Spleen (tissue), 11 donors: Measurements from ENCODE around the gene PGM5. TPM values are rescaled to one million over a fixed set of nuclear protein-coding genes. Genes with fewer than 3 reads are reported as not detected.
A peak's percentile ranks its signal among the peaks of the same experiment; 100 is the strongest.

ENCODE experiments used
- DNase-seq: peaks from one replicate; pipeline ENCODE4 v3.0.0-alpha.2; 2020
- H3K27ac ChIP-seq, 8 donors: fragments of 200-600 bp; sonication (generic) in 7 of 8; 1 replicate in 4 of 8; 2 replicates in 4 of 8; pipeline versions ENCODE4 v1.5.0 to v1.8.0; 2016 to 2021; ENCODE audit warnings: inconsistent platforms in 4 of 8, mild to moderate bottlenecking in 4 of 8, moderate library complexity in 1 of 8
- H3K27me3 ChIP-seq, 7 donors: fragments of 200-600 bp; sonication (generic) in 6 of 7; replicated peaks in 1 of 7; 1 replicate in 4 of 7; 2 replicates in 3 of 7; pipeline versions ENCODE4 v1.5.0 to v1.8.0; 2016 to 2021; ENCODE audit warnings: inconsistent platforms in 3 of 7, mild to moderate bottlenecking in 1 of 7
- H3K36me3 ChIP-seq, 6 donors: fragments of 200-600 bp; sonication (generic) in 5 of 6; 1 replicate in 4 of 6; 2 replicates in 2 of 6; pipeline versions ENCODE4 v1.5.0 to v1.8.0; 2016 to 2021; ENCODE audit warnings: inconsistent platforms in 2 of 6
- H3K4me1 ChIP-seq, 6 donors: fragments of 200-600 bp; sonication (generic) in 5 of 6; 1 replicate in 3 of 6; 2 replicates in 3 of 6; pipeline versions ENCODE4 v1.5.0 to v1.8.0; 2016 to 2021; ENCODE audit warnings: inconsistent platforms in 3 of 6
- H3K4me3 ChIP-seq, 8 donors: fragments of 200-600 bp; sonication (generic) in 7 of 8; 1 replicate in 4 of 8; 2 replicates in 4 of 8; pipeline versions ENCODE4 v1.5.0 to v1.8.0; 2016 to 2021; ENCODE audit warnings: inconsistent platforms in 4 of 8, mild to moderate bottlenecking in 4 of 8, moderate library complexity in 2 of 8
- H3K9me3 ChIP-seq, 8 donors: fragments of 200-600 bp; sonication (generic) in 7 of 8; 1 replicate in 4 of 8; 2 replicates in 4 of 8; pipeline versions ENCODE4 v1.5.0 to v1.8.0; 2016 to 2021; ENCODE audit warnings: inconsistent platforms in 4 of 8
- POLR2A ChIP-seq, 3 donors: fragments of 450-650 bp; IDR thresholded peaks; one replicate each; pipeline ENCODE4 v1.5.1; 2017; ENCODE audit warnings: antibody characterized with exemption in 3 of 3, mild to moderate bottlenecking in 1 of 3
- POLR2AphosphoS5 ChIP-seq, 3 donors: sonication (generic); formaldehyde crosslinking; IDR thresholded peaks; one replicate each; pipeline ENCODE4 v1.5.1; 2017; ENCODE audit warnings: antibody characterized with exemption in 3 of 3
- WGBS, 5 donors: extraction: QIAGEN DNeasy Blood & Tissue Kit in 3 of 5; methylation state at CpG; one replicate each; pipeline versions ENCODE4 v1.1.5 to v1.1.7; 2013 to 2018; 5-methylcytosine and 5-hydroxymethylcytosine counted together
- intact Hi-C: fragments of 100-400 bp; cut with DNase I; formaldehyde crosslinking; loops from one replicate; pipeline ENCODE4 v1.15.0; 2023; ENCODE audit warnings: low total_unique reads
- polyA plus RNA-seq, 3 donors: library from polyadenylated mRNA; stranded (reverse); fragments of 200-250 nt; gene quantifications; one replicate each; pipeline ENCODE4 v1.2.1, GENCODE V29; 2013
- total RNA-seq, 7 donors: library from RNA; depleted of rRNA in 3 of 7; stranded (reverse); fragments of >200 nt in 3 of 7; fragmentation: NEBNext Ultra II Directional in 4 of 7; extraction: Animal tissue kit (Norgen Biotek cat#: 25700) in 4 of 7; gene quantifications; one replicate each; pipeline versions ENCODE4 v1.1.0 to v1.2.1, GENCODE V29; 2016 to 2021
- TF ChIP-seq, protein P1 (sequence below), 11 experiments: fragments of 200-600 bp in 7 of 11; fragments of 450-650 bp in 4 of 11; sonication (generic) in 4 of 11; IDR thresholded peaks in 8 of 11; conservative IDR thresholded peaks in 3 of 11; 1 replicate in 7 of 11; 2 replicates in 4 of 11; pipeline versions ENCODE4 v1.4.0 to v1.8.0; 2016 to 2021; ENCODE audit warnings: antibody characterized with exemption in 11 of 11, inconsistent platforms in 4 of 11, mild to moderate bottlenecking in 1 of 11
- donor health status: healthy with polysubstance abuse.
- donor health status: DM: no; HTN: no; CAD: no; lungs with moderate emphysema.
- donor health status: DM: no; HTN: no; CAD: no.
- donor health status: Bipolar disorder and iron deficiency.
- donor health status: healthy.
- donor health status: DM: no; HTN: no; CAD: no.
- donor health status: DM: yes; HTN: yes; CAD: no.

Gene PGM5
- total and polyA plus RNA-seq, 10 donors = 3.2 to 26.1 (median 14.4) TPM

DNA sequence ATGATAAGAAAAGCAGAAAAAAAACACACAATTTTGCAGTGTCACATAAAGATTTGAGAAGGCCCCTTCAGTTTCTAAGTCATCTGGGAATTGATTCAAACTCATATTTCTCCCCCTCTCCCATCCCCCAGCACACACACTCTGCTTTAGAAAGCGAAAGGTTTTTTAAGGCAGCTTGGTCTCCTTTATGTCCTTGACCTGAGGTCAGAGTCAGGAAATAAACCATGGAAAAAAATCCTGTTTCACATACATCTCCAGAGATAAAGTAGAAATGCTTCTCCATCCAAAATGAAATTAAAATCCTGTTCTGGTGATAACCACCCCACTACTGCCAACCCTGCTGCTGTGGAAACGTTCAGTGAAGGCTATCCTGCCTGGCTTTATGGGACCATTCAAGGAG is 131.7 kb downstream of the PGM5 start:
- no peak for DNase-seq
- intact Hi-C loops = no loop called here
- peaks cover 0 to 23% (median 0%) of the 10 kb centered on the region in 6 donors for H3K36me3 ChIP-seq

DNA sequence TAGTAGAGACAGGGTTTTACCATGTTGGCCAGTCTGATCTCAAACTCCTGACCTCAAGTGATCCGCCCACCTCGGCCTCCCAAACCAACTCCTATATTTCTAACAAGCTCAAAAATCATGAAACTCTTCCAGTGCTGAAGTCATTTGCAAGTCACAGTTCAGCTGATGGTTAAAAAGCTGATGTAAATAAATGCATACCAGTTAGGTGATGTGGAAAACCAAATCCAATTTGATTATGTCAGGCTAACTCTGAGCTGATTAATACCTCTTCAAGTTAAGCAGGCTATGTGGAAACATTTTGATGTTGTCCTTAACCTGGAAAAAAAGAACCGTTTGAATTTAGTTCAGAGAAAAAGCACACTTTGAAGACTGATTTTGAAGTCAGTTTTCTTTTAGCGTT is 133.2 kb downstream of the PGM5 start:
- peaks cover 0 to 19% (median 0%) of the 10 kb centered on the region in 6 donors for H3K36me3 ChIP-seq
- WGBS, 5 donors = 85 to 92% (median 90%) methylated on average over 4 of the region's 4 CpGs

More for the DNA sequence above, 131.7 kb downstream of the PGM5 start:
- H3K4me1 ChIP-seq = peaks cover 0 to 11% (median 0%) of the 10 kb centered on the region in 6 donors
- H3K9me3 ChIP-seq = peaks cover 0 to 25% (median 16%) of the 10 kb centered on the region in 8 donors
- TF ChIP-seq POLR2A (IDR thresholded peaks at IDR 0.05) = no peak
- TF ChIP-seq POLR2AphosphoS5 (IDR thresholded peaks at IDR 0.05) = no peak
- TF ChIP-seq, protein P1, sequence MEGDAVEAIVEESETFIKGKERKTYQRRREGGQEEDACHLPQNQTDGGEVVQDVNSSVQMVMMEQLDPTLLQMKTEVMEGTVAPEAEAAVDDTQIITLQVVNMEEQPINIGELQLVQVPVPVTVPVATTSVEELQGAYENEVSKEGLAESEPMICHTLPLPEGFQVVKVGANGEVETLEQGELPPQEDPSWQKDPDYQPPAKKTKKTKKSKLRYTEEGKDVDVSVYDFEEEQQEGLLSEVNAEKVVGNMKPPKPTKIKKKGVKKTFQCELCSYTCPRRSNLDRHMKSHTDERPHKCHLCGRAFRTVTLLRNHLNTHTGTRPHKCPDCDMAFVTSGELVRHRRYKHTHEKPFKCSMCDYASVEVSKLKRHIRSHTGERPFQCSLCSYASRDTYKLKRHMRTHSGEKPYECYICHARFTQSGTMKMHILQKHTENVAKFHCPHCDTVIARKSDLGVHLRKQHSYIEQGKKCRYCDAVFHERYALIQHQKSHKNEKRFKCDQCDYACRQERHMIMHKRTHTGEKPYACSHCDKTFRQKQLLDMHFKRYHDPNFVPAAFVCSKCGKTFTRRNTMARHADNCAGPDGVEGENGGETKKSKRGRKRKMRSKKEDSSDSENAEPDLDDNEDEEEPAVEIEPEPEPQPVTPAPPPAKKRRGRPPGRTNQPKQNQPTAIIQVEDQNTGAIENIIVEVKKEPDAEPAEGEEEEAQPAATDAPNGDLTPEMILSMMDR (IDR thresholded peaks at IDR 0.05 in 8 of 11, conservative IDR thresholded peaks at IDR 0.05 in 3 of 11) = no peak
- peak overlapping the region in 4 of 8 donors; percentile 17 to 52 (median 42) for H3K27ac ChIP-seq
- no peaks in the 10 kb centered on the region for H3K27me3 ChIP-seq
- no peak overlapping the region for H3K4me3 ChIP-seq
- WGBS, 5 donors = 51 to 66% (median 57%) methylated on average over 2 of the region's 2 CpGs

DNA sequence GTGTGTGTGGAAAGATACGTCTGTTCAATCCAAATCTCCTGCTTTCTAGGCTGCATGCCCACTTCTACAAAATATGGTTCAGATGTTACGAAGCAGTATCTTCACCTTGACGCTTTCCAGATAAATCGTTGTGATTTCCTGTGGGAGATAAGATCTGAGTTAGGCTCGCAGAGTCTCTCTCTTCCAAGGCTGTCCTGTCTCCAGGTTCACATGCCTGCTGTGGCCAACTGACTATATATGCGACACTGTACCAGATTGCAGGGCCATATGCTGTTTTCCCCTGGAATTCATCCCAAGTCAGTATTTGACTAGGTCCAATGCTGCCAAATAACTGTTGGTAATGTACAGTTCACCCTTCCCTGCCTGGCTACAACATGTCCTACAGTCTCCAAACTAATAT is 136.4 kb downstream of the PGM5 start:
- 54 to 74% (median 70%) methylated on average over 6 of the region's 6 CpGs for WGBS, 5 donors
- no peaks in the 10 kb centered on the region for H3K36me3 ChIP-seq
- intact Hi-C loops = no loop called here
- no peak for DNase-seq
- H3K4me1 ChIP-seq = peaks cover 0 to 10% (median 0%) of the 10 kb centered on the region in 6 donors
- H3K27ac ChIP-seq = no peak overlapping the region
- H3K4me3 ChIP-seq = no peak overlapping the region
- TF ChIP-seq, protein P1 (IDR thresholded peaks at IDR 0.05 in 8 of 11, conservative IDR thresholded peaks at IDR 0.05 in 3 of 11) = no peak
- TF ChIP-seq POLR2A (IDR thresholded peaks at IDR 0.05) (no peak), POLR2AphosphoS5 (IDR thresholded peaks at IDR 0.05) (no peak)
- no peaks in the 10 kb centered on the region for H3K27me3 ChIP-seq
- H3K9me3 ChIP-seq = no peaks in the 10 kb centered on the region

More for the DNA sequence above, 133.2 kb downstream of the PGM5 start:
- H3K9me3 ChIP-seq = peaks cover 0 to 25% (median 16%) of the 10 kb centered on the region in 8 donors
- intact Hi-C loops = no loop called here
- peaks cover 0 to 11% (median 0%) of the 10 kb centered on the region in 6 donors for H3K4me1 ChIP-seq
- no peak for DNase-seq
- H3K27ac ChIP-seq = no peak overlapping the region
- no peaks in the 10 kb centered on the region for H3K27me3 ChIP-seq
- no peak overlapping the region for H3K4me3 ChIP-seq
- TF ChIP-seq, protein P1 (IDR thresholded peaks at IDR 0.05 in 8 of 11, conservative IDR thresholded peaks at IDR 0.05 in 3 of 11) = no peak
- no peak for TF ChIP-seq POLR2A (IDR thresholded peaks at IDR 0.05)
- TF ChIP-seq POLR2AphosphoS5 (IDR thresholded peaks at IDR 0.05) = no peak

DNA sequence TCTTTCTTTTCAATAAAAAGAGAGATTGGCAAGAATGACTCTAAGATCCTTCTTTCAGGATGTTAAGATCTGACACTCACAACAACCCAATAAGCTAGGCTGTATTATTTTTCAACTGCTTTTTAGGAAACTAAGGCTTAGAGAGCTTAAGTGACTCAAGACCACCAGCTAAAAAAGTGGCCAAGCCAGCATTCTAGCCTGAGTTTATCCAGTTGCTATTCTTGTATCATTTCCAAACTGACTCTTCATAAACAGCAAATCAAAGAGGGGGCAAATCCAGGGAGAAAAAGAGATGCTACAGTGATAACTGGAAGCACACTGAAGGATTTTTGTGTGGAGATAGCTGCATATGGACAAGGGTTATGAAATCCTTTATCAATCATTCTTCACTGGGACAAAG is 137.1 kb downstream of the PGM5 start:
- DNase-seq = no peak
- Histone ChIP-seq H3K9me3 (no peaks in the 10 kb centered on the region), H3K36me3 (no peaks in the 10 kb centered on the region), H3K4me1 (peaks cover 0 to 3% (median 0%) of the 10 kb centered on the region in 6 donors), H3K27ac (no peak overlapping the region), H3K27me3 (no peaks in the 10 kb centered on the region), H3K4me3 (no peak overlapping the region)
- intact Hi-C loops = no loop called here
- TF ChIP-seq, protein P1 (IDR thresholded peaks at IDR 0.05 in 8 of 11, conservative IDR thresholded peaks at IDR 0.05 in 3 of 11) = no peak
- TF ChIP-seq POLR2AphosphoS5 (IDR thresholded peaks at IDR 0.05) (no peak), POLR2A (IDR thresholded peaks at IDR 0.05) (no peak)
